NB4 (cell line): ENCODE results near the gene BLOC1S1.
A peak's percentile ranks its signal among the peaks of the same experiment; 100 is the strongest.

Experiments used
- DNase-seq: peaks from one replicate; pipeline ENCODE4 v3.0.0; 2010; ENCODE audit warnings: low read depth
- H3K4me3 ChIP-seq: one replicate; pipeline ENCODE4 v1.5.1; 2011; ENCODE audit warnings: mild to moderate bottlenecking, low read depth, low read length, moderate library complexity
- CTCF ChIP-seq: IDR thresholded peaks from one replicate; pipeline ENCODE4 v1.5.1; 2012; ENCODE audit warnings: low read depth, low read length
- MAX ChIP-seq: IDR thresholded peaks from 2 replicates; pipeline ENCODE4 v1.6.1; 2011; ENCODE audit warnings: low read depth, low read length
- MYC ChIP-seq: IDR thresholded peaks from 2 replicates; pipeline ENCODE4 v1.6.1; 2011; ENCODE audit warnings: low read depth, low read length
- POLR2A ChIP-seq: IDR thresholded peaks from 2 replicates; pipeline ENCODE4 v1.6.1; 2011; ENCODE audit warnings: mild to moderate bottlenecking; ENCODE audit not compliant: insufficient read length; ENCODE audit errors: extremely low read depth

BLOC1S1 gene

GRCh38 chr12:55715833-55716581, at the start of gene BLOC1S1:
BLOC1S1 (plus strand) TSS chr12:55716046; CDS start chr12:55716052, 6 bp downstream.
- peak within 1 kb of the TSS; percentile 77 for H3K4me3 ChIP-seq
- TF ChIP-seq POLR2A (peak; percentile 22), CTCF (no peak), MYC (peak; percentile 84), MAX (peak; percentile 97)
- peak; percentile 95 for DNase-seq

GRCh38 chr12:55666508-55666907, 49.3 kb upstream of the BLOC1S1 start:
- DNase-seq: no peak
- TF ChIP-seq MYC: no peak
- TF ChIP-seq MAX: no peak
- no peak for TF ChIP-seq POLR2A
- no peak for TF ChIP-seq CTCF
- H3K4me3 ChIP-seq: peak overlapping the region; percentile 0

GRCh38 chr12:55670276-55670675, 45.6 kb upstream of the BLOC1S1 start:
- no peak for DNase-seq
- TF ChIP-seq POLR2A (no peak), MAX (no peak), MYC (no peak), CTCF (no peak)
- H3K4me3 ChIP-seq: no peak overlapping the region

- DNase-seq: no peak
- no peak overlapping the region for H3K4me3 ChIP-seq
- TF ChIP-seq MYC: no peak
- no peak for TF ChIP-seq POLR2A
- TF ChIP-seq MAX: no peak
- TF ChIP-seq CTCF: no peak
Observed at GRCh38 chr12:55671746-55672145, 44.1 kb upstream of the BLOC1S1 start.

- DNase-seq: peak; percentile 42
- no peak for TF ChIP-seq MAX
- no peak for TF ChIP-seq MYC
- no peak for TF ChIP-seq CTCF
- TF ChIP-seq POLR2A: no peak
- no peak overlapping the region for H3K4me3 ChIP-seq
Observed at GRCh38 chr12:55673638-55674037, 42.2 kb upstream of the BLOC1S1 start.
